Measurements from ENCODE around the gene SCNM1. TPM values are rescaled to one million over a fixed set of nuclear protein-coding genes. Genes with fewer than 3 reads are reported as not detected.
A peak's percentile ranks its signal among the peaks of the same experiment; 100 is the strongest.
"Not testable (repeated sequence)": the region's sequence is repeated elsewhere in the genome, so short reads cannot be mapped to it uniquely, and the experiment has no call there.

The SCNM1 gene
- total RNA-seq, 2 donors from 2014 or later = 55.3 to 69.4 TPM

- not testable (repeated sequence) for ATAC-seq (replicated peaks); H3K27me3 Mint-ChIP-seq; H3K27ac Mint-ChIP-seq; H3K4me3 Mint-ChIP-seq; H3K9me3 Mint-ChIP-seq
- Mint-ChIP-seq H3K4me1 (peaks cover 16% of the 10 kb centered on the region), H3K36me3 (ENCODE audit: low read depth) (peaks cover 26% of the 10 kb centered on the region)
Observed at GRCh38 chr1:151194894-151195594, 29.1 kb downstream of the SCNM1 start.

GRCh38 chr1:151196292-151196800 lies 30.4 kb downstream of the SCNM1 start:
- ATAC-seq (replicated peaks) = peak; percentile 34

GRCh38 chr1:151197863-151198253 lies 31.9 kb downstream of the SCNM1 start:
- no peak for ATAC-seq (replicated peaks)
- H3K4me1 Mint-ChIP-seq = peaks cover 20% of the 10 kb centered on the region
- peak overlapping the region; percentile 100 for H3K4me3 Mint-ChIP-seq
- H3K27me3 Mint-ChIP-seq = no peaks in the 10 kb centered on the region
- peak overlapping the region; percentile 100 for H3K27ac Mint-ChIP-seq
- H3K36me3 Mint-ChIP-seq (ENCODE audit: low read depth) = peaks cover 43% of the 10 kb centered on the region
- no peaks in the 10 kb centered on the region for H3K9me3 Mint-ChIP-seq

More at GRCh38 chr1:151196292-151196800, 30.4 kb downstream of the SCNM1 start:
- peaks cover 30% of the 10 kb centered on the region for H3K36me3 Mint-ChIP-seq (ENCODE audit: low read depth)
- H3K27ac Mint-ChIP-seq = peak overlapping the region; percentile 46
- H3K4me3 Mint-ChIP-seq = peak overlapping the region; percentile 60
- H3K27me3 Mint-ChIP-seq = no peaks in the 10 kb centered on the region
- H3K9me3 Mint-ChIP-seq = no peaks in the 10 kb centered on the region
- peaks cover 20% of the 10 kb centered on the region for H3K4me1 Mint-ChIP-seq

GRCh38 chr1:151198254-151199127 lies 32.5 kb downstream of the SCNM1 start, which contains the start of gene PIP5K1A:
Gene PIP5K1A, plus strand, starts transcription at chr1:151198552. Its CDS starts 445 bp downstream, at chr1:151198997.
- Mint-ChIP-seq H3K27ac (peak within 1 kb of the TSS; percentile 100), H3K9me3 (no peaks in the 10 kb centered on the region), H3K36me3 (ENCODE audit: low read depth) (peaks cover 49% of the 10 kb centered on the region), H3K4me3 (peak within 1 kb of the TSS; percentile 100), H3K4me1 (peaks cover 20% of the 10 kb centered on the region), H3K27me3 (no peaks in the 10 kb centered on the region)
- peak; percentile 92 for ATAC-seq (replicated peaks)

GRCh38 chr1:151199873-151200581 lies 34.1 kb downstream of the SCNM1 start:
- Mint-ChIP-seq H3K36me3 (ENCODE audit: low read depth) (peaks cover 65% of the 10 kb centered on the region), H3K9me3 (no peaks in the 10 kb centered on the region), H3K4me3 (peak overlapping the region; percentile 100), H3K27ac (peak overlapping the region; percentile 100), H3K27me3 (no peaks in the 10 kb centered on the region), H3K4me1 (peaks cover 20% of the 10 kb centered on the region)
- peak; percentile 32 for ATAC-seq (replicated peaks)

GRCh38 chr1:151205381-151205965 lies 39.5 kb downstream of the SCNM1 start:
- H3K4me1 Mint-ChIP-seq; H3K4me3 Mint-ChIP-seq; H3K27me3 Mint-ChIP-seq; H3K27ac Mint-ChIP-seq; H3K9me3 Mint-ChIP-seq; ATAC-seq (replicated peaks): not testable (repeated sequence)
- H3K36me3 Mint-ChIP-seq (ENCODE audit: low read depth) = peaks cover 84% of the 10 kb centered on the region

- Mint-ChIP-seq H3K36me3 (ENCODE audit: low read depth) (peaks cover 97% of the 10 kb centered on the region), H3K9me3 (no peaks in the 10 kb centered on the region), H3K4me1 (peaks cover 17% of the 10 kb centered on the region), H3K27ac (peak overlapping the region; percentile 28), H3K27me3 (no peaks in the 10 kb centered on the region), H3K4me3 (no peak overlapping the region)
- ATAC-seq (replicated peaks) = peak; percentile 39
Observed at GRCh38 chr1:151210830-151211229, 44.9 kb downstream of the SCNM1 start.

- no peak for ATAC-seq (replicated peaks)
- peak overlapping the region; percentile 36 for H3K4me3 Mint-ChIP-seq
Observed at GRCh38 chr1:151211972-151212705, 46.2 kb downstream of the SCNM1 start.

GRCh38 chr1:151213560-151213959 lies 47.6 kb downstream of the SCNM1 start:
- Mint-ChIP-seq H3K36me3 (ENCODE audit: low read depth) (peaks cover 88% of the 10 kb centered on the region), H3K27ac (no peak overlapping the region), H3K4me3 (no peak overlapping the region), H3K4me1 (peaks cover 13% of the 10 kb centered on the region), H3K9me3 (no peaks in the 10 kb centered on the region), H3K27me3 (no peaks in the 10 kb centered on the region)
- ATAC-seq (replicated peaks) = no peak

More at GRCh38 chr1:151211972-151212705, 46.2 kb downstream of the SCNM1 start:
- Mint-ChIP-seq H3K36me3 (ENCODE audit: low read depth) (peaks cover 93% of the 10 kb centered on the region), H3K4me1 (peaks cover 13% of the 10 kb centered on the region), H3K9me3 (no peaks in the 10 kb centered on the region), H3K27me3 (no peaks in the 10 kb centered on the region), H3K27ac (peak overlapping the region; percentile 63)

Other genes starting within 250 kb of the SCNM1 start
- 10 to 100 TPM; 49.3 to 74.3 TPM for gene SETDB1, start 239.8 kb upstream of the SCNM1 start, total RNA-seq
- gene CERS2, start 191.3 kb upstream of the SCNM1 start, total RNA-seq = 100 to 1,000 TPM; 114 to 212 TPM
- under 1 TPM; 0.19 to 0.30 TPM for gene ANXA9, start 183.9 kb upstream of the SCNM1 start, total RNA-seq
- 10 to 100 TPM; 10.9 to 22.6 TPM for gene MINDY1, start 159.2 kb upstream of the SCNM1 start, total RNA-seq
- gene PRUNE1, start 157.7 kb upstream of the SCNM1 start, total RNA-seq = 10 to 100 TPM; 12.5 to 15.3 TPM
- 1 to 10 TPM; 1.4 to 4.5 TPM for gene BNIPL, start 129.6 kb upstream of the SCNM1 start, total RNA-seq
- gene C1orf56, start 118.4 kb upstream of the SCNM1 start, total RNA-seq = 1 to 10 TPM in 1 of 2 donors, under 1 TPM in 1; 0.71 to 1.2 TPM
- gene CDC42SE1, start 106.5 kb upstream of the SCNM1 start, total RNA-seq = 100 to 1,000 TPM in 1 of 2 donors, 10 to 100 TPM in 1; 99.7 to 121 TPM
- gene MLLT11, start 105.7 kb upstream of the SCNM1 start, total RNA-seq = 1 to 10 TPM; 1.7 to 4.0 TPM
- gene GABPB2, start 95.4 kb upstream of the SCNM1 start, total RNA-seq = 10 to 100 TPM in 1 of 2 donors, 1 to 10 TPM in 1; 5.8 to 11.7 TPM
- 1 to 10 TPM; 5.4 to 6.3 TPM for gene SEMA6C, start 19.5 kb upstream of the SCNM1 start, total RNA-seq
- 10 to 100 TPM; 12.0 to 22.9 TPM for gene TNFAIP8L2, start 9.5 kb upstream of the SCNM1 start, total RNA-seq
- 10 to 100 TPM in 1 of 2 donors, 1 to 10 TPM in 1; 7.9 to 15.7 TPM for gene LYSMD1, start 242 bp upstream of the SCNM1 start, total RNA-seq
- gene TMOD4, start 9.8 kb downstream of the SCNM1 start, total RNA-seq = 1 to 10 TPM in 1 of 2 donors, under 1 TPM in 1; 0.82 to 1.5 TPM
- gene VPS72, start 24.1 kb downstream of the SCNM1 start, total RNA-seq = 10 to 100 TPM; 62.2 to 77.9 TPM
- 10 to 100 TPM; 72.2 to 80.7 TPM for gene PIP5K1A, start 32.4 kb downstream of the SCNM1 start, total RNA-seq
- gene PSMD4, start 88.6 kb downstream of the SCNM1 start, total RNA-seq = 100 to 1,000 TPM; 174 to 196 TPM
- gene ZNF687, start 116.2 kb downstream of the SCNM1 start, total RNA-seq = 10 to 100 TPM; 24.9 to 29.6 TPM
- 10 to 100 TPM; 70.0 to 76.8 TPM for gene PI4KB, start 161.3 kb downstream of the SCNM1 start, total RNA-seq
- 10 to 100 TPM; 48.0 to 86.0 TPM for gene RFX5, start 181.1 kb downstream of the SCNM1 start, total RNA-seq
- not detected for gene SELENBP1, start 206.6 kb downstream of the SCNM1 start, total RNA-seq
- 100 to 1,000 TPM; 329 to 417 TPM for gene PSMB4, start 233.4 kb downstream of the SCNM1 start, total RNA-seq